Jurkat, Clone E6-1 (cell line): Measurements from ENCODE around the gene ARHGAP30.

Experiments
- DNase-seq: peaks from one replicate; pipeline ENCODE4 v3.0.0-alpha.2; 2011; ENCODE audit warnings: low read depth, low spot score
- H3K4me3 ChIP-seq: 2 replicates; pipeline ENCODE4 v1.5.1; 2011; ENCODE audit warnings: mild to moderate bottlenecking, low read length, control low read depth, moderate library complexity

Gene ARHGAP30

GRCh38 chr1:161000736-161001480 lies 68.8 kb downstream of the ARHGAP30 start:
- no peak for DNase-seq
- H3K4me3 ChIP-seq, result no peak overlapping the region

DNA sequence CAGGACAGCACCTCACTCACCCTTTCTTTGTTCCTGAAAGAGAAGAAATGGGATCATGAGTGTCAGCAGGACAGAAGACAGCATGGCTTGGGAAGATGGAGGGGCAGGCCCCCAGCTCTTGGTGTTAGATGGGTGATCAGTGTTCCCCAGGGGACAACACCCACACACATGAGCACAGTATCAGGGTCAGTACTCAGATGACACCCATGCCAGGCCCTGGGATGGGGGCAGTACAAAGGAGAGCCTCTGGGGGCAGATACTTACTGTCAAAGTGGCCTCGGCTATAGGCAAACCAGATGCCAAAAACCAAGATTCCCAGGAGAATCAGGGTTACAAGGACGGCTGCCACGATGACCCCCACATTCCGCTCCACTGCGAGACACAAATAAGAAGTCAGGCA lies 70.3 kb downstream of the ARHGAP30 start:
- no peak overlapping the region for H3K4me3 ChIP-seq
- no peak for DNase-seq

GRCh38 chr1:160997323-160998038 lies 72.2 kb downstream of the ARHGAP30 start:
- H3K4me3 ChIP-seq, result no peak overlapping the region
- DNase-seq, result peak; percentile 56
